Upper lobe of left lung (tissue), 4 donors: ENCODE measurements around the gene DENND1A.

ENCODE experiments used
- POLR2A ChIP-seq, 4 donors: fragments of 450-650 bp; IDR thresholded peaks; one replicate each; pipeline ENCODE4 v1.5.1; 2016 to 2017; ENCODE audit warnings: antibody characterized with exemption in 4 of 4, mild to moderate bottlenecking in 2 of 4
- TF ChIP-seq, protein P1 (sequence below), 6 experiments: fragments of 450-650 bp in 4 of 6; fragments of 200-600 bp in 2 of 6; sonication (generic) in 2 of 6; IDR thresholded peaks; one replicate each; pipeline ENCODE4 v1.5.1; 2016 to 2019; ENCODE audit warnings: antibody characterized with exemption in 6 of 6

DNA sequence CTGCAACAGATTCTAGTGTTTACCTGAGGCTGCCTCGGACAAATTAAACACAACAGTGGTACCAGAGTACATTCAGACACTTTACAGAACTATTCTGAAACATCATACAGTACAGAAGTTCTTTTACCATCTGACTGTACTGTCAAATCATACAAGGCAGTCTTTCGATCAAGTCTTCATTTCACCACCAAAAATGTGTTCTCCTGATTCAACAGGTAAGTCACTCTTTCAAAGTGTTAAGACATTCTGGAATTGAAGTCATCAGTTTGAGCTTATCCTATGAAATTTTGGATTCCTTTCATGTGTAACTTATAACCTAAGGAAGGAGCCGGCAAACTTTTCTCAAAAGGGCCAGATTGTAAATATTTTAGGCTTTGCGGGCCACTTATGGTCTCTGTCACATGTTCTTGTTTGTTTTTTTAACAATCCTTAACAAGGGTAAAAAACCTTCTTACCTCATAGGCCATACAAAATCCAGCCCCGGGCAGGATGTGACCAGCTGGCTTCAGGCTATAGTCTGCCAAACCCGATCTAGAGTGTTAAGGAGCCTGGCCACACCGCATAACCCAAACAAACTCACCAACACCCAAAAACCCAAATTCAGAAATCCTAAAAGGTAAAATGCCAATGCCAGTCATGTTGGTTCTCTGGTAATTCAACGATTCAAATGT lies 151.6 kb downstream of the DENND1A start:
- TF ChIP-seq, protein P1, sequence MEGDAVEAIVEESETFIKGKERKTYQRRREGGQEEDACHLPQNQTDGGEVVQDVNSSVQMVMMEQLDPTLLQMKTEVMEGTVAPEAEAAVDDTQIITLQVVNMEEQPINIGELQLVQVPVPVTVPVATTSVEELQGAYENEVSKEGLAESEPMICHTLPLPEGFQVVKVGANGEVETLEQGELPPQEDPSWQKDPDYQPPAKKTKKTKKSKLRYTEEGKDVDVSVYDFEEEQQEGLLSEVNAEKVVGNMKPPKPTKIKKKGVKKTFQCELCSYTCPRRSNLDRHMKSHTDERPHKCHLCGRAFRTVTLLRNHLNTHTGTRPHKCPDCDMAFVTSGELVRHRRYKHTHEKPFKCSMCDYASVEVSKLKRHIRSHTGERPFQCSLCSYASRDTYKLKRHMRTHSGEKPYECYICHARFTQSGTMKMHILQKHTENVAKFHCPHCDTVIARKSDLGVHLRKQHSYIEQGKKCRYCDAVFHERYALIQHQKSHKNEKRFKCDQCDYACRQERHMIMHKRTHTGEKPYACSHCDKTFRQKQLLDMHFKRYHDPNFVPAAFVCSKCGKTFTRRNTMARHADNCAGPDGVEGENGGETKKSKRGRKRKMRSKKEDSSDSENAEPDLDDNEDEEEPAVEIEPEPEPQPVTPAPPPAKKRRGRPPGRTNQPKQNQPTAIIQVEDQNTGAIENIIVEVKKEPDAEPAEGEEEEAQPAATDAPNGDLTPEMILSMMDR (IDR thresholded peaks at IDR 0.05) = no peak
- TF ChIP-seq POLR2A (IDR thresholded peaks at IDR 0.05) = no peak
